Osteoblast (primary cell): ENCODE data around the gene DCLK1. TPM values are rescaled to one million over a fixed set of nuclear protein-coding genes. Genes with fewer than 3 reads are reported as not detected.
A peak's percentile ranks its signal among the peaks of the same experiment; 100 is the strongest.

ENCODE experiments used
- DNase-seq: peaks from one replicate; pipeline ENCODE4 v3.0.0; 2011; ENCODE audit warnings: low spot score, mixed read lengths; ENCODE audit not compliant: insufficient read length; ENCODE audit errors: missing footprints
- H2AFZ ChIP-seq: 2 replicates; pipeline ENCODE4 v1.6.0; 2011; ENCODE audit warnings: mild to moderate bottlenecking, low read length
- H3K27ac ChIP-seq: 2 replicates; pipeline ENCODE4 v1.5.1; 2011; ENCODE audit warnings: mild to moderate bottlenecking, low read depth, low read length, moderate library complexity
- H3K27me3 ChIP-seq: 2 replicates; pipeline ENCODE4 v1.6.0; 2012; ENCODE audit warnings: mild to moderate bottlenecking, control low read depth, inconsistent platforms, low read length, moderate library complexity; ENCODE audit not compliant: insufficient read depth
- H3K36me3 ChIP-seq: 2 replicates; pipeline ENCODE4 v1.5.1; 2011; ENCODE audit warnings: mild to moderate bottlenecking, low read length, control low read depth, moderate library complexity; ENCODE audit not compliant: insufficient read depth
- H3K4me1 ChIP-seq: 2 replicates; pipeline ENCODE4 v1.5.1; 2011; ENCODE audit warnings: mild to moderate bottlenecking, low read length, control low read depth, moderate library complexity; ENCODE audit not compliant: insufficient read depth
- H3K4me2 ChIP-seq: 2 replicates; pipeline ENCODE4 v1.6.0; 2011; ENCODE audit warnings: mild to moderate bottlenecking, low read length; ENCODE audit not compliant: insufficient read depth
- H3K4me3 ChIP-seq: fragments of 200-600 bp; sonication (generic); 3 replicates; pipeline ENCODE4 v1.5.1; 2012; ENCODE audit warnings: mild to moderate bottlenecking, low read length, inconsistent platforms; ENCODE audit not compliant: insufficient read depth
- H3K79me2 ChIP-seq: 2 replicates; pipeline ENCODE4 v1.6.0; 2012; ENCODE audit warnings: mild to moderate bottlenecking, low read length, control low read depth, inconsistent platforms; ENCODE audit not compliant: insufficient read depth
- H3K9me3 ChIP-seq: 2 replicates; pipeline ENCODE4 v1.5.1; 2011; ENCODE audit warnings: low read depth, low read length, control low read depth
- H4K20me1 ChIP-seq: 2 replicates; pipeline ENCODE4 v1.6.0; 2012; ENCODE audit warnings: mild to moderate bottlenecking, low read length, control low read depth; ENCODE audit not compliant: insufficient read depth
- CTCF ChIP-seq: IDR thresholded peaks from 2 replicates; pipeline ENCODE4 v1.5.1; 2011; ENCODE audit warnings: mild to moderate bottlenecking, low read depth, low read length, moderate library complexity; ENCODE audit errors: extremely low read depth
- total RNA-seq: library from RNA; depleted of rRNA; stranded (reverse); fragments of >200 nt; gene quantifications from 2 replicates; pipeline ENCODE4 v1.2.3, GENCODE V29; 2012

Gene DCLK1
- total RNA-seq, 1 donor, result 132 TPM

- H3K27ac ChIP-seq, result no peak overlapping the region
- no peaks in the 10 kb centered on the region for H3K4me1 ChIP-seq
- H2AFZ ChIP-seq, result peak overlapping the region; percentile 60
- no peaks in the 10 kb centered on the region for H3K79me2 ChIP-seq
- H4K20me1 ChIP-seq, result no peaks in the 10 kb centered on the region
- no peak for TF ChIP-seq CTCF
- H3K4me2 ChIP-seq, result no peak overlapping the region
- no peaks in the 10 kb centered on the region for H3K36me3 ChIP-seq
- no peaks in the 10 kb centered on the region for H3K27me3 ChIP-seq
- H3K4me3 ChIP-seq, result no peak overlapping the region
- H3K9me3 ChIP-seq, result no peaks in the 10 kb centered on the region
- no peak for DNase-seq
Measured at GRCh38 chr13:35733827-35734226, 397.4 kb downstream of the DCLK1 start.

GRCh38 chr13:35732565-35732964 is 398.6 kb downstream of the DCLK1 start:
- H3K4me3 ChIP-seq, result no peak overlapping the region
- H3K36me3 ChIP-seq, result no peaks in the 10 kb centered on the region
- no peaks in the 10 kb centered on the region for H3K4me1 ChIP-seq
- H3K27ac ChIP-seq, result no peak overlapping the region
- no peaks in the 10 kb centered on the region for H3K79me2 ChIP-seq
- no peak overlapping the region for H2AFZ ChIP-seq
- H3K4me2 ChIP-seq, result no peak overlapping the region
- DNase-seq, result no peak
- no peaks in the 10 kb centered on the region for H3K9me3 ChIP-seq
- H4K20me1 ChIP-seq, result no peaks in the 10 kb centered on the region
- no peak for TF ChIP-seq CTCF
- H3K27me3 ChIP-seq, result peaks cover 3% of the 10 kb centered on the region

GRCh38 chr13:35731471-35731870 is 399.7 kb downstream of the DCLK1 start:
- H2AFZ ChIP-seq, result no peak overlapping the region
- H3K36me3 ChIP-seq, result no peaks in the 10 kb centered on the region
- H3K4me3 ChIP-seq, result no peak overlapping the region
- H3K4me2 ChIP-seq, result no peak overlapping the region
- no peaks in the 10 kb centered on the region for H3K4me1 ChIP-seq
- no peak overlapping the region for H3K27ac ChIP-seq
- no peak for DNase-seq
- no peaks in the 10 kb centered on the region for H3K9me3 ChIP-seq
- H4K20me1 ChIP-seq, result no peaks in the 10 kb centered on the region
- peaks cover 3% of the 10 kb centered on the region for H3K27me3 ChIP-seq
- no peaks in the 10 kb centered on the region for H3K79me2 ChIP-seq
- no peak for TF ChIP-seq CTCF

GRCh38 chr13:35729926-35730627 is 401.1 kb downstream of the DCLK1 start:
- Histone ChIP-seq H3K4me3 (no peak overlapping the region), H3K4me1 (no peaks in the 10 kb centered on the region), H3K4me2 (peak overlapping the region; percentile 19), H2AFZ (peak overlapping the region; percentile 46), H3K36me3 (no peaks in the 10 kb centered on the region), H3K9me3 (no peaks in the 10 kb centered on the region), H3K27ac (no peak overlapping the region), H4K20me1 (no peaks in the 10 kb centered on the region), H3K27me3 (peaks cover 5% of the 10 kb centered on the region), H3K79me2 (no peaks in the 10 kb centered on the region)
- no peak for TF ChIP-seq CTCF
- no peak for DNase-seq
